Measurements from ENCODE around the gene FGF19.

FGF19 gene

DNA sequence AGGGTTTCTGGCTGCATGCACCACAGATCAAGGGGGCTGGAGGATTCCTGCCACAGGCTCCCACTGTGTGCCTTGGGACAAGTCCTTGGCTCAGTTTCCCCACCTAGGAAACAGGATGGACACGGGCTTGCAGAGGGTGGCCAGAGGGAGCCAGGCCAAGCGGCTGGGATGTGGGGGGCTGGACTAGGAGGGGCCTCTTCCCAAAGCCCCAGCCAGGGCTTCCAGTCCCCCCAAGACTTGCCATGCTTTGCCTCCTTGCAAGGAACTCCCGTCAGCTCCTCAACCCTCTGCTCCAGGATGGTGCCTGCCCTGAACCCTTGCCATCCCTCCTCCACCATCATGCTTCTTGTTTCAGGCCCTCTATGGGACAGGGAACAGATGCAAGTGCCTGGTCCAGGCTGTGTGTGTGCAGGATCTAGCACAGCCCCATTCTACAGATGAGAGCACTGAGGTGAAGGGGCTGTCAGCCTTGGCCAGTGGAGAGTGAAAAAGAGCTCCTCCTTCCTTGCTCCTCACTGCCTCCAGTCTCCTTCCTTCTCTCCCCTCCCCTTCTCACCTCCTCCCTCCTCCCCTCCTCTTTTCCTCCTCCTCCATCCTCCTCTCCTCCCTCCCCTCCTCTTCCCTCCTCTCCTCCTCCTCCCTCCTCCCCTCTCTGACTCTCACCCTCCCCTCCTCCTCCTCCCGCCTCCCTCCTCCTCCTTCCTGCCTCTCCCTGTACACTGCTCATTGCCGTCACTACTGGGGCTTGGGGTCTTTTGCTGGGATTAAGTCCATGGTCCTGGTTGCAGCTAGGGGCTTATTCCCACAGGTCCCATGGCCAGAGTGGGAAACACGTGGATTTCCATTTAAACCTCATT lies 13.3 kb upstream of the FGF19 start:
- Histone ChIP-seq H3K27ac (no peak overlapping the region), H3K4me3 (ENCODE audit: low read depth, low read length) (no peak overlapping the region), H3K36me3 (no peaks in the 10 kb centered on the region), H3K9me3 (ENCODE audit: severe bottlenecking) (no peaks in the 10 kb centered on the region), H3K27me3 (ENCODE audit: insufficient read depth, low read depth, severe bottlenecking) (no peaks in the 10 kb centered on the region)
- TF ChIP-seq, protein P1, sequence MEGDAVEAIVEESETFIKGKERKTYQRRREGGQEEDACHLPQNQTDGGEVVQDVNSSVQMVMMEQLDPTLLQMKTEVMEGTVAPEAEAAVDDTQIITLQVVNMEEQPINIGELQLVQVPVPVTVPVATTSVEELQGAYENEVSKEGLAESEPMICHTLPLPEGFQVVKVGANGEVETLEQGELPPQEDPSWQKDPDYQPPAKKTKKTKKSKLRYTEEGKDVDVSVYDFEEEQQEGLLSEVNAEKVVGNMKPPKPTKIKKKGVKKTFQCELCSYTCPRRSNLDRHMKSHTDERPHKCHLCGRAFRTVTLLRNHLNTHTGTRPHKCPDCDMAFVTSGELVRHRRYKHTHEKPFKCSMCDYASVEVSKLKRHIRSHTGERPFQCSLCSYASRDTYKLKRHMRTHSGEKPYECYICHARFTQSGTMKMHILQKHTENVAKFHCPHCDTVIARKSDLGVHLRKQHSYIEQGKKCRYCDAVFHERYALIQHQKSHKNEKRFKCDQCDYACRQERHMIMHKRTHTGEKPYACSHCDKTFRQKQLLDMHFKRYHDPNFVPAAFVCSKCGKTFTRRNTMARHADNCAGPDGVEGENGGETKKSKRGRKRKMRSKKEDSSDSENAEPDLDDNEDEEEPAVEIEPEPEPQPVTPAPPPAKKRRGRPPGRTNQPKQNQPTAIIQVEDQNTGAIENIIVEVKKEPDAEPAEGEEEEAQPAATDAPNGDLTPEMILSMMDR (IDR thresholded peaks at IDR 0.05; ENCODE audit: low read depth, low read length) = no peak
- DNase-seq = no peak

DNA sequence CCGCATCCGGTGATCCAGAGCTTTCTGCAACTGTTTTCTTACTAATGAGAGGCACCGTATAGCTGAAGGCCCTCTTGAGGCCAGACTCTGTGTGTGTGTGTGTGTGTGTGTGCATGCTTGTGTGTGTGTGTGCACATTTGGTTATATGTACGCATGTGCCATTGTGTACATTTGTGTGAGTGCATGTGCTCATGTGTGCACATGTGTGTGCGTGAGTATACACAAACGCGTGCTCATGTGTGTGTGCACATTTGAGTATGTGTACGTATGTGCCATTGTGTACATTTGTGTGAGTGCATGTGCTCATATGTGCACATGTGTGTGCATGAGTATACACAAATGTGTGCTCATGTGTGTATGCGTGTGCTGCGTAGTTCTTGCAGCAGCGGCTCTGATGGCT lies 12.3 kb upstream of the FGF19 start:
- no peaks in the 10 kb centered on the region for H3K36me3 ChIP-seq
- H3K9me3 ChIP-seq (ENCODE audit: severe bottlenecking) = no peaks in the 10 kb centered on the region
- TF ChIP-seq, protein P1 (IDR thresholded peaks at IDR 0.05; ENCODE audit: low read depth, low read length) = no peak
- H3K4me3 ChIP-seq (ENCODE audit: low read depth, low read length) = no peak overlapping the region
- DNase-seq = no peak
- no peaks in the 10 kb centered on the region for H3K27me3 ChIP-seq (ENCODE audit: insufficient read depth, low read depth, severe bottlenecking)
- no peak overlapping the region for H3K27ac ChIP-seq

DNA sequence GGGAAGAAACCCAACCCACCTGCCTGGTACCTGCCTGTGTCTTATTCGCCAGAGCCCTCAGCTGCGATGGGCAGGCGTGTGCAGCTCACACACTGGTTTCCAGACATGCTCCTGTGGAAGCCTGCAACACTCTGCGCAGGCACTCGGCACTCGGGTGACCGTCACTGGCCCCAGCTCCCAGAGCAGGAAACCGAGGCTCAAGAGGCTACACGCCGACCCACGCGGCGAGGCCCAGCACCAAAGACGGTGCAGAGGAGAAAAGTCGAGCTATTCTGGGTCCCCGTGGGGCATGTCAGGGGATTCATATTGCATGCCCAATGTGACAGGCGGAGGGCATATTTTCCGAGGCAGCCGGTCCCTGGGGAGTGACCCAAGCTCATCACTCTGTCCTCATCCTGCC lies 11.6 kb upstream of the FGF19 start:
- H3K27ac ChIP-seq = no peak overlapping the region
- TF ChIP-seq, protein P1 (IDR thresholded peaks at IDR 0.05; ENCODE audit: low read depth, low read length) = no peak
- H3K36me3 ChIP-seq = no peaks in the 10 kb centered on the region
- no peaks in the 10 kb centered on the region for H3K27me3 ChIP-seq (ENCODE audit: insufficient read depth, low read depth, severe bottlenecking)
- H3K9me3 ChIP-seq (ENCODE audit: severe bottlenecking) = no peaks in the 10 kb centered on the region
- no peak overlapping the region for H3K4me3 ChIP-seq (ENCODE audit: low read depth, low read length)
- no peak for DNase-seq

DNA sequence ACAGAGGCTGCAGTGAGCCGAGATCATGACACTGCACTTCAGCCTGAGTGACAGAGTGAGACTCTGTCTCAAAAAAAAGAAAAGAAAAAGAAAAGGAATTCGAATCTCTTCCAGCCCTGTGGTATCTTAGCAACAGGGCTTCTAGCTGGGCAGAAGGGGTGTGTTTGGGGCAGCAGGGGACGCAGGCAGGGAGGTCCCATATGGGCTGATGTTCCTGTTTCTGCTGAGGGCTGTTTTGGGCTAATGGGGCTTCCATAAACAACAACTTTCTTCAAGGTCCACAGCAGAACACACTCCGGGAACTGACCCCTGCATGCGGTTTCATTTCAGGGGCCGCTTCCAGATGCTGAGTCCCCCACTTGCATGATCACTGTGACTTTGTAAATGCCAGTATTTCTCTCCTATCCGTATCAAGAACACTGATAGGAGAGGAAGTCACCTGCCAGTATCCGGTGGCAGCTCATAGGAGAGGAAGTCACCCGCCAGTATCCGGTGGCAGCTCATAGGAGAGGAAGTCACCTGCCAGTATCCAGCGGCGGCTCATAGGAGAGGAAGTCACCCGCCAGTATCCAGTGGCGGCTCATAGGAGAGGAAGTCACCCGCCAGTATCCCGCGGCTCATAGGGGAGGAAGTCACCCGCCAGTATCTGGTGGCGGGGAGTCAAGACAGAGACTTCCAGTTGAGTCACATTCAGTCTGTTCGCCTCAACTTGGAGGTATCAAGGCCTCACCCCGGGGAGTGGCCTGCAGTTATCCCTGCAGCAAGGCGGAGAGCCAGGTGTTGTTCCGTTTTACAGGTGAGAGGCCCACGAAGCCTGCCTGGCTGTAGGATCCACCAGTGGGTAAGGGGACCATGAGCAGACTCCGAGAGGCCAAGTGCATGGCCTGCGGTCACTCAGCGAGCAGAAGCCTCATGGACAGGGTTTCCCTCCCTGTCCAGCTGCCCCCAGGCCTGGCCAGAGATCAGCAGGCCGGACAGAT lies 8.3 kb upstream of the FGF19 start:
- Histone ChIP-seq H3K4me3 (ENCODE audit: low read depth, low read length) (no peak overlapping the region), H3K36me3 (no peaks in the 10 kb centered on the region), H3K27me3 (ENCODE audit: insufficient read depth, low read depth, severe bottlenecking) (no peaks in the 10 kb centered on the region), H3K9me3 (ENCODE audit: severe bottlenecking) (no peaks in the 10 kb centered on the region), H3K27ac (no peak overlapping the region)
- TF ChIP-seq, protein P1 (IDR thresholded peaks at IDR 0.05; ENCODE audit: low read depth, low read length) = no peak
- no peak for DNase-seq

DNA sequence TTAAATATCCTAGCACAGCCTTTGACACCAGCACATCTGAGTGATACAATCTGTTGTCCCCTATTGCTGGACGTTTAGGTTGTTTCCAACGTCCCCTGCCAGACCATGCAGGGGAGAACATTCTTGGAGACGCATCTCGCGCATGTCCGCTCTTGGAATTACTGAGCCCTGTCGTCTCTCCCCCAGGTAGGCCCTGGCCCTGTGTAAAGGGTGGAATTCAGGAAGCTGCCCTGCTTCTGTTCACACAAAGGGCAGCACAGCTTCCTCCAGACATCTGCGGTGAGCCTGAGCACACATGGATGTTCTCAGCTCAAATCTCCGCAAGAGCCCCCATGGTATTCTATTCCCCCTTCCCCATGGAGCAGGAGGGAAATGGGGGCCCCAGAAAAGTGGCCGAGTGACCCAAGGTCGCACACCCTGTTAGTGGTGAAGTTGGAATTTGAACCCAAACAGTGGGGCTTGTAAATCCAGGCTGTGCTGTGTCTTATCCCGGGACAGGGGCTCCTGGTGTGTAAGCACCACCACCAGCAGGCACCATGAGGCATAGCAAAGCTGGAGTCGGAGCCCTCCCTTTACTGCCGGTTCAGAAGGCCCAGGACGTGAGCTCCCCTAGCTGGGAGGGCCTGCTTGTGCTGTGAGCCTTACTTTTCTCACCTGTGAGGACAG lies 5.0 kb upstream of the FGF19 start:
- Histone ChIP-seq H3K27ac (no peak overlapping the region), H3K27me3 (ENCODE audit: insufficient read depth, low read depth, severe bottlenecking) (no peaks in the 10 kb centered on the region), H3K4me3 (ENCODE audit: low read depth, low read length) (no peak overlapping the region)

More for the DNA sequence above, 5.0 kb upstream of the FGF19 start:
- TF ChIP-seq, protein P1 (IDR thresholded peaks at IDR 0.05; ENCODE audit: low read depth, low read length) = peak; percentile 39; the same call in 1 of the 2 replicates
- DNase-seq = peak; percentile 52
- Histone ChIP-seq H3K9me3 (ENCODE audit: severe bottlenecking) (no peaks in the 10 kb centered on the region), H3K36me3 (no peaks in the 10 kb centered on the region)

Data from WERI-Rb-1 (cell line).